A673 (cell line): ENCODE results near the gene ETFB.

ENCODE experiments used
- CTCF ChIP-seq: fragments of 300-800, 200-600 bp; sonication (generic); conservative IDR thresholded peaks from 2 replicates; pipeline ENCODE4 v1.5.1; 2017; ENCODE audit warnings: low read depth, mild to moderate bottlenecking, antibody characterized with exemption, low read length, moderate library complexity, mixed read lengths
- EZH2 ChIP-seq: fragments of 200-600 bp; sonication (generic); IDR thresholded peaks from 2 replicates; pipeline ENCODE4 v1.6.1; 2017; ENCODE audit warnings: borderline replicate concordance, low read depth, mild to moderate bottlenecking, mixed read lengths, antibody characterized with exemption, low read length; ENCODE audit not compliant: poor library complexity, severe bottlenecking

GRCh38 chr19:51357952-51358351 is 8.2 kb downstream of the ETFB start:
- TF ChIP-seq CTCF (no peak), EZH2 (no peak)
